Lower leg skin (tissue), 4 donors: ENCODE data around the gene CACNA1H. TPM values are rescaled to one million over a fixed set of nuclear protein-coding genes. Genes with fewer than 3 reads are reported as not detected.

Source experiments
- DNase-seq, 2 donors: peaks; one replicate each; pipeline ENCODE4 v3.0.0-alpha.2; 2019; ENCODE audit warnings: low spot score in 2 of 2
- H3K4me3 ChIP-seq: fragments of 200-600 bp; sonication (generic); 2 replicates; pipeline ENCODE4 v1.5.1; 2017; ENCODE audit warnings: mild to moderate bottlenecking, low read depth; ENCODE audit not compliant: poor library complexity, severe bottlenecking
- CTCF ChIP-seq, 3 donors: fragments of 450-650 bp; IDR thresholded peaks; one replicate each; pipeline ENCODE4 v1.5.1; 2016; ENCODE audit warnings: antibody characterized with exemption in 3 of 3, mild to moderate bottlenecking in 3 of 3, moderate library complexity in 2 of 3
- POLR2A ChIP-seq, 2 donors: fragments of 450-650 bp; IDR thresholded peaks; one replicate each; pipeline ENCODE4 v1.6.1; 2016 to 2017; ENCODE audit warnings: antibody characterized with exemption in 2 of 2, mild to moderate bottlenecking in 1 of 2, moderate library complexity in 1 of 2
- WGBS, 2 donors: methylation state at CpG; one replicate each; pipeline ENCODE4 v1.1.5; 2018; 5-methylcytosine and 5-hydroxymethylcytosine counted together
- intact Hi-C: fragments of 100-400 bp; cut with DNase I; formaldehyde crosslinking; loops from one replicate; pipeline ENCODE4 v1.15.0; 2023; ENCODE audit warnings: low total_unique reads
- total RNA-seq, 4 donors: library from RNA; depleted of rRNA; stranded (reverse); fragments of >200 nt; gene quantifications; one replicate each; pipeline ENCODE4 v1.1.0, GENCODE V29; 2016

The CACNA1H gene
- total RNA-seq, 4 donors from 2014 or later: 29.3 to 151 (median 72.1) TPM

GRCh38 chr16:1143761-1144450 is 9.0 kb upstream of the CACNA1H start:
- WGBS, 2 donors: 65 to 76% methylated on average over 19 to 20 of the region's 23 CpGs
- intact Hi-C loops: no loop called here
- TF ChIP-seq POLR2A (IDR thresholded peaks at IDR 0.05): no peak
- no peak for TF ChIP-seq CTCF (IDR thresholded peaks at IDR 0.05)
- DNase-seq: no peak
- H3K4me3 ChIP-seq: no peak overlapping the region

- WGBS, 2 donors: 73 to 79% methylated on average over 27 to 41 of the region's 46 CpGs
These were observed 8.2 kb upstream of the CACNA1H start for GRCh38 chr16:1144476-1145382.

GRCh38 chr16:1145383-1146100 is 7.4 kb upstream of the CACNA1H start:
- no peak overlapping the region for H3K4me3 ChIP-seq
- TF ChIP-seq POLR2A (IDR thresholded peaks at IDR 0.05): no peak
- TF ChIP-seq CTCF (IDR thresholded peaks at IDR 0.05): no peak
- intact Hi-C loops: no loop called here
- DNase-seq: no peak
- WGBS, 2 donors: 46 to 64% methylated on average over 10 to 29 of the region's 30 CpGs

More at GRCh38 chr16:1144476-1145382, 8.2 kb upstream of the CACNA1H start:
- intact Hi-C loops: no loop called here
- no peak for DNase-seq
- H3K4me3 ChIP-seq: no peak overlapping the region
- TF ChIP-seq POLR2A (IDR thresholded peaks at IDR 0.05) (no peak), CTCF (IDR thresholded peaks at IDR 0.05) (no peak)

GRCh38 chr16:1146409-1146808 is 6.5 kb upstream of the CACNA1H start:
- no peak for DNase-seq
- TF ChIP-seq CTCF (IDR thresholded peaks at IDR 0.05) (no peak), POLR2A (IDR thresholded peaks at IDR 0.05) (no peak)
- WGBS, 2 donors: 65 to 74% methylated on average over 16 of the region's 16 CpGs
- intact Hi-C loops: no loop called here
- no peak overlapping the region for H3K4me3 ChIP-seq

- 84 to 88% methylated on average over 5 of the region's 5 CpGs for whole genome bisulfite sequencing, 2 donors
- H3K4me3 ChIP-seq: no peak overlapping the region
- DNase-seq: no peak
- no peak for TF ChIP-seq CTCF (IDR thresholded peaks at IDR 0.05)
- no peak for TF ChIP-seq POLR2A (IDR thresholded peaks at IDR 0.05)
- intact Hi-C loops: no loop called here
These were observed 5.9 kb upstream of the CACNA1H start for GRCh38 chr16:1147027-1147426.
